GM18951 (cell line): ENCODE results near the gene MRTFA.
"Not testable (repeated sequence)": the region's sequence is repeated elsewhere in the genome, so short reads cannot be mapped to it uniquely, and the experiment has no call there.

Experiments used
- POLR2A ChIP-seq: IDR thresholded peaks from 4 replicates; pipeline ENCODE4 v1.6.1; 2011; ENCODE audit warnings: mild to moderate bottlenecking; ENCODE audit not compliant: insufficient read length, insufficient read depth; ENCODE audit errors: extremely low read depth
- in situ Hi-C: fragments of 300-500 bp; cut with MboI; formaldehyde crosslinking; loops from one replicate; pipeline ENCODE4 v1.12.0; 2022; ENCODE audit warnings: low sequenced_read_pairs, mixed read lengths, inconsistent platforms; ENCODE audit not compliant: unreplicated experiment

Gene MRTFA

GRCh38 chr22:40535189-40535512 lies 101.4 kb downstream of the MRTFA start:
- in situ Hi-C loops: no loop called here
- no peak for TF ChIP-seq POLR2A

- in situ Hi-C loops: no loop called here
- TF ChIP-seq POLR2A: no peak
These were observed 101.9 kb downstream of the MRTFA start for GRCh38 chr22:40534379-40535188.

- TF ChIP-seq POLR2A: no peak
- in situ Hi-C loops: no loop called here
These were observed 102.7 kb downstream of the MRTFA start for GRCh38 chr22:40533712-40534378.

GRCh38 chr22:40531951-40532900 lies 104.3 kb downstream of the MRTFA start:
- TF ChIP-seq POLR2A: no peak
- in situ Hi-C loops: no loop called here

GRCh38 chr22:40530391-40530790 lies 106.1 kb downstream of the MRTFA start:
- in situ Hi-C loops: not testable (repeated sequence)

- in situ Hi-C loops: loop anchor here (5.0 kb wide), 1 partner anchor 112 kb away; no protein-coding TSS in a partner anchor
- no peak for TF ChIP-seq POLR2A
These were observed 106.7 kb downstream of the MRTFA start for GRCh38 chr22:40529821-40530220.

- no peak for TF ChIP-seq POLR2A
- in situ Hi-C loops: loop anchor here (5.0 kb wide), 1 partner anchor 115 kb away; no protein-coding TSS in a partner anchor
These were observed 109.6 kb downstream of the MRTFA start for GRCh38 chr22:40526960-40527359.

- in situ Hi-C loops: loop anchor here (5.0 kb wide), 1 partner anchor 117 kb away; no protein-coding TSS in a partner anchor
- no peak for TF ChIP-seq POLR2A
These were observed 111.2 kb downstream of the MRTFA start for GRCh38 chr22:40525250-40525884.

- no peak for TF ChIP-seq POLR2A
- in situ Hi-C loops: loop anchor here (5.0 kb wide), 1 partner anchor 118 kb away; no protein-coding TSS in a partner anchor
These were observed 111.9 kb downstream of the MRTFA start for GRCh38 chr22:40524392-40525249.

- no peak for TF ChIP-seq POLR2A
These were observed 114.4 kb downstream of the MRTFA start for GRCh38 chr22:40522141-40522540.

GRCh38 chr22:40521046-40521445 lies 115.5 kb downstream of the MRTFA start:
- in situ Hi-C loops: no loop called here
- TF ChIP-seq POLR2A: no peak

More at GRCh38 chr22:40522141-40522540, 114.4 kb downstream of the MRTFA start:
- in situ Hi-C loops: no loop called here

- in situ Hi-C loops: no loop called here
- no peak for TF ChIP-seq POLR2A
These were observed 116.0 kb downstream of the MRTFA start for GRCh38 chr22:40520562-40520961.
